PC-9 (cell line): ENCODE results near the gene STIMATE. TPM values are rescaled to one million over a fixed set of nuclear protein-coding genes. Genes with fewer than 3 reads are reported as not detected.

Source experiments
- BruUV-seq: library from RNA; stranded (reverse); fragments of 400-500 nt; replicated peaks from 2 replicates; lab custom pipeline; 2021; lab: Mats Ljungman, UMichigan
- CTCF ChIA-PET: fragments of 300-600 bp; sonication (Branson Sonifier 250); formaldehyde crosslinking; loops from one replicate; lab custom pipeline; 2022; ENCODE audit warnings: antibody characterized with exemption; lab: Charles Lee
- POLR2A ChIA-PET: fragments of 300-600 bp; sonication (Branson Sonifier 250); formaldehyde crosslinking; loops from one replicate; lab custom pipeline; 2022; ENCODE audit warnings: antibody characterized with exemption; ENCODE audit not compliant: unreplicated experiment; lab: Charles Lee
- DNase-seq, 2 experiments: peaks; one replicate each; pipeline versions ENCODE4 v3.0.0 to v3.0.0-alpha.2; 2015 to 2022; ENCODE audit warnings: mixed read lengths in 1 of 2
- H2AFZ ChIP-seq: fragments of 200-600 bp; sonication (generic); 2 replicates; pipeline ENCODE4 v1.8.1; 2017; ENCODE audit warnings: antibody characterized with exemption
- H3F3A ChIP-seq: fragments of 200-600 bp; sonication (generic); 2 replicates; pipeline ENCODE4 v1.8.1; 2017; ENCODE audit warnings: antibody characterized with exemption, mild to moderate bottlenecking, low read depth; ENCODE audit not compliant: insufficient read depth
- H3K27ac ChIP-seq: fragments of 200-600 bp; sonication (generic); 2 replicates; pipeline ENCODE4 v1.6.1; 2016; ENCODE audit warnings: mixed run types
- H3K27me3 ChIP-seq: fragments of 200-600 bp; sonication (generic); 2 replicates; pipeline ENCODE4 v1.6.1; 2016; ENCODE audit warnings: low read depth, mixed run types; ENCODE audit not compliant: insufficient read depth
- H3K36me3 ChIP-seq: fragments of 200-600 bp; sonication (generic); 2 replicates; pipeline ENCODE4 v1.6.1; 2016; ENCODE audit warnings: low read depth, mixed run types
- H3K4me1 ChIP-seq: fragments of 200-600 bp; sonication (generic); replicated peaks from 2 replicates; pipeline ENCODE4 v1.6.1; 2016; ENCODE audit warnings: mixed run types; ENCODE audit not compliant: insufficient read depth
- H3K4me2 ChIP-seq: fragments of 200-600 bp; sonication (generic); 2 replicates; pipeline ENCODE4 v1.6.1; 2017; ENCODE audit warnings: mixed run types
- H3K4me3 ChIP-seq: fragments of 200-600 bp; sonication (generic); 2 replicates; pipeline ENCODE4 v1.6.1; 2016; ENCODE audit warnings: mixed run types
- H3K79me2 ChIP-seq: fragments of 200-600 bp; sonication (generic); 2 replicates; pipeline ENCODE4 v1.6.1; 2017; ENCODE audit warnings: low read depth, mixed run types
- H3K9me2 ChIP-seq: fragments of 200-600 bp; sonication (generic); 2 replicates; pipeline ENCODE4 v1.8.1; 2017; ENCODE audit warnings: mild to moderate bottlenecking; ENCODE audit not compliant: insufficient read depth
- H3K9me3 ChIP-seq: fragments of 200-600 bp; sonication (generic); 2 replicates; pipeline ENCODE4 v1.8.1; 2016; ENCODE audit warnings: low read depth; ENCODE audit not compliant: insufficient read depth
- H4K20me1 ChIP-seq: fragments of 200-600 bp; sonication (generic); 2 replicates; pipeline ENCODE4 v1.8.1; 2017; ENCODE audit not compliant: insufficient read depth
- CTCF ChIP-seq: fragments of 200-600 bp; sonication (generic); conservative IDR thresholded peaks from 2 replicates; pipeline ENCODE4 v1.6.1; 2017; ENCODE audit warnings: mixed run types, antibody characterized with exemption, mild to moderate bottlenecking, moderate library complexity
- EZH2 ChIP-seq: fragments of 200-600 bp; sonication (generic); IDR thresholded peaks from 2 replicates; pipeline ENCODE4 v1.8.0; 2017; ENCODE audit warnings: antibody characterized with exemption, low read depth
- intact Hi-C: fragments of 100-400 bp; cut with micrococcal nuclease; formaldehyde crosslinking; loops from one replicate; pipeline ENCODE4 v1.10.0; 2022; ENCODE audit not compliant: unreplicated experiment
- total RNA-seq: library from RNA; stranded (reverse); gene quantifications from 2 replicates; pipeline ENCODE4 v1.2.3, GENCODE V29; 2021

STIMATE gene
- total RNA-seq, 1 experiment from 2014 or later, result 16.8 TPM

- no peaks in the 10 kb centered on the region for H3K36me3 ChIP-seq
- BruUV-seq, result no TSS peak
- no peak overlapping the region for H2AFZ ChIP-seq
- H3K4me1 ChIP-seq, result no peaks in the 10 kb centered on the region
- CTCF ChIA-PET, result no interaction called here
- no peak for TF ChIP-seq CTCF
- TF ChIP-seq EZH2, result no peak
- H3F3A ChIP-seq, result no peaks in the 10 kb centered on the region
- H3K27me3 ChIP-seq, result peaks cover 23% of the 10 kb centered on the region
- H3K9me3 ChIP-seq, result no peaks in the 10 kb centered on the region
- H3K4me2 ChIP-seq, result no peak overlapping the region
- no peak overlapping the region for H3K4me3 ChIP-seq
- POLR2A ChIA-PET, result interaction anchor here (0.6 kb wide), 1 partner anchor 9 kb away, joined by 3 read pairs; no protein-coding TSS in a partner anchor
- no peaks in the 10 kb centered on the region for H3K79me2 ChIP-seq
- no peak for DNase-seq
- no peaks in the 10 kb centered on the region for H4K20me1 ChIP-seq
- intact Hi-C loops, result no loop called here
- no peaks in the 10 kb centered on the region for H3K9me2 ChIP-seq
- H3K27ac ChIP-seq, result no peak overlapping the region
Measured at GRCh38 chr3:52790337-52790736, 107.0 kb downstream of the STIMATE start.

GRCh38 chr3:52789746-52790040 lies 107.7 kb downstream of the STIMATE start:
- CTCF ChIA-PET, result no interaction called here
- intact Hi-C loops, result no loop called here
- TF ChIP-seq CTCF, result no peak
- no peak for TF ChIP-seq EZH2
- Histone ChIP-seq H3F3A (no peaks in the 10 kb centered on the region), H3K4me1 (no peaks in the 10 kb centered on the region), H3K36me3 (no peaks in the 10 kb centered on the region), H4K20me1 (no peaks in the 10 kb centered on the region), H3K4me2 (no peak overlapping the region), H3K79me2 (no peaks in the 10 kb centered on the region), H3K27ac (no peak overlapping the region), H3K4me3 (no peak overlapping the region), H3K27me3 (peaks cover 30% of the 10 kb centered on the region), H3K9me3 (no peaks in the 10 kb centered on the region), H2AFZ (no peak overlapping the region), H3K9me2 (no peaks in the 10 kb centered on the region)
- POLR2A ChIA-PET, result no interaction called here
- BruUV-seq, result no TSS peak
- no peak for DNase-seq

GRCh38 chr3:52788890-52789745 lies 108.2 kb downstream of the STIMATE start:
- no TSS peak for BruUV-seq
- no peaks in the 10 kb centered on the region for H3K9me2 ChIP-seq
- H4K20me1 ChIP-seq, result no peaks in the 10 kb centered on the region
- H3K79me2 ChIP-seq, result no peaks in the 10 kb centered on the region
- peaks cover 31% of the 10 kb centered on the region for H3K27me3 ChIP-seq
- no peaks in the 10 kb centered on the region for H3K36me3 ChIP-seq
- no peaks in the 10 kb centered on the region for H3K9me3 ChIP-seq
- no peak overlapping the region for H2AFZ ChIP-seq
- H3F3A ChIP-seq, result no peaks in the 10 kb centered on the region
- POLR2A ChIA-PET, result no interaction called here
- H3K27ac ChIP-seq, result no peak overlapping the region
- CTCF ChIA-PET, result no interaction called here
- intact Hi-C loops, result no loop called here
- H3K4me3 ChIP-seq, result no peak overlapping the region
- H3K4me1 ChIP-seq, result no peaks in the 10 kb centered on the region
- no peak for DNase-seq
- no peak overlapping the region for H3K4me2 ChIP-seq
- TF ChIP-seq EZH2 (no peak), CTCF (no peak)
